GM21515 (cell line): ENCODE measurements around the gene COMMD6.
A peak's percentile ranks its signal among the peaks of the same experiment; 100 is the strongest.
"Not testable (repeated sequence)": the region's sequence is repeated elsewhere in the genome, so short reads cannot be mapped to it uniquely, and the experiment has no call there.

Experiments
- ATAC-seq: cut with Tn5 transposase; IDR thresholded peaks from one replicate; pipeline ENCODE4 v1.9.1; 2021; ENCODE audit not compliant: unreplicated experiment

COMMD6 gene

DNA sequence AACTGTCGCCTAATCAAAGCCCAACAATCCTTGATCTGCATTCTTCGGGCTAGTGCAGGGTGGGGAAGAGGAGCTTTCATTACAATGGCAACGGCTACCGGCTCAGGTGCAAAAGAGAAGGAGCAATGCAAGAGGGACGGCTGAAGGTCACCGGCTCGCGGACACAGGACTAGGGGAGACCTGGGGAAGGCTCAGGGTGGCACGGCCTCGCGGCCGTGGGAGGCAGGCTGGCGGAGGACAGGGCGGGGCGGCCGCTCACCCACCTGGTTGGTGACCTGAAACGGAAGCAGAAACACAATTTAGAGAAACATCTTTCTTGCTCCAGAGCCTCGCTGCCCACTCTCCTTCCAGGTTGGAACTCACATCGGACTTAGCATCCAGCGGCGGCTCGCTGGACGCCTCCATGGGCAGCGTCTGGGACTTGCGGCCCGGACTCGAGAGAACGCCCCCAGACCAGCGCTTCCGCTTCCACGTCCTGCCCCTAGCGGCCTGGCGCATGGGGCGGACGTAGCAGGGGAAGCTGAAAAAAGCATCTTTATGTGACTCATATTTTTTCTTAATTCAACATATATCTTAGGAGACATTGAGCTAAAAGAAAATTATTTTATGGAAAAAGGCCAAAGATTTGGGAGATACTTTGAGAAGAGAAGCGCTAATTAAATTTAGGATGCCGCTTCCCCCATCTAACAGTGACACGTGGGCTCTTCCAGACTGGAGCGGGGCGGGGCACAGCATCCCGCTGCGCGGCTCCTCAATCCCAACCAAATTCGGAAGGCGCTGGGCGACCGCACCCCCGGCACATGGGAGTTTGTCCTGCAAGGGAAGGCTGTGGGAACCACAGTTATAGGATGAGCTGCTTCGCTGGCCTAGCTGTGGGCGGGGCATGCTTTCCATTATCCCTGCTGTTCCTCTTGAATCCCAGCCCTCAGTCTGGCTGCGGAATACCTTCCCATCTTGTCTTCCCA is at the start of gene COMMD6:
Gene COMMD6, minus strand, starts transcription at position 441 of the 965 bp plus-strand sequence. Its CDS starts 36 bp downstream, at position 405.
- peak; percentile 97 for ATAC-seq

DNA sequence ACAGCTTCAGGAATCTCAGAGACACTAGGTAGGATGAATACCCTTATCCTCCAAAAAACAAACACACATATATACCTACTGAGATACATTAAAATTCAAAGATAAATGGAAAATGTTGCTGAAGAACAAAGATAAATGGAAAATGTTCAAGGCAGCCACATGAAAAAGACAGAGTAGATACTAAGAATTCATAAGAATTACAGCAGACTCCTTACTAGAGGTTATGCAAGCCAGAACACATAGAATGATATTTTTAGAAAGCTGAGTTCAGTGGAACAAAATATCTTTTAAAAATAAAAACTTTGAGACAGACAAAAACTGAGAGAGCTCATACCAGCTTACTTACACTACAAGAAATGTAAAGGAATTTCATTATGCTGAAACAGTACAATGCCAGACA is 47.5 kb upstream of the COMMD6 start:
- no peak for ATAC-seq

DNA sequence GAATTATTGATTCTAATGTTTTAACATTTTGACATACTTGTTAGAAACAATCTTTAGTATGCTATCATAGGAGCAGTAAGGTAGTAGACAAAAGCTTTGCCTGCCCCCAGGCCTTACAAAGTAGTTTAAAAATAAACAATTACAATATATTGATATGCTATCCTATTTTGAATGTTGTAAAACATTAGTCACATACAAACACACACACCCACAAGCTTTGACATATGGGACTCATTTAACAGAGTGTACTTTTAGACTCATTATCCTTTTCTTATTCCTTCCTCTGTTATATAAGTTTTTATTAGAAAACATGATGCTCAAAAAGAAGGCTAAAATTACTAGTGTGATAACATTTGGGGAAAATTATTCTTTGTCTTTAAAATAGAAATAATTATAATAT is 45.5 kb upstream of the COMMD6 start:
- ATAC-seq: no peak

DNA sequence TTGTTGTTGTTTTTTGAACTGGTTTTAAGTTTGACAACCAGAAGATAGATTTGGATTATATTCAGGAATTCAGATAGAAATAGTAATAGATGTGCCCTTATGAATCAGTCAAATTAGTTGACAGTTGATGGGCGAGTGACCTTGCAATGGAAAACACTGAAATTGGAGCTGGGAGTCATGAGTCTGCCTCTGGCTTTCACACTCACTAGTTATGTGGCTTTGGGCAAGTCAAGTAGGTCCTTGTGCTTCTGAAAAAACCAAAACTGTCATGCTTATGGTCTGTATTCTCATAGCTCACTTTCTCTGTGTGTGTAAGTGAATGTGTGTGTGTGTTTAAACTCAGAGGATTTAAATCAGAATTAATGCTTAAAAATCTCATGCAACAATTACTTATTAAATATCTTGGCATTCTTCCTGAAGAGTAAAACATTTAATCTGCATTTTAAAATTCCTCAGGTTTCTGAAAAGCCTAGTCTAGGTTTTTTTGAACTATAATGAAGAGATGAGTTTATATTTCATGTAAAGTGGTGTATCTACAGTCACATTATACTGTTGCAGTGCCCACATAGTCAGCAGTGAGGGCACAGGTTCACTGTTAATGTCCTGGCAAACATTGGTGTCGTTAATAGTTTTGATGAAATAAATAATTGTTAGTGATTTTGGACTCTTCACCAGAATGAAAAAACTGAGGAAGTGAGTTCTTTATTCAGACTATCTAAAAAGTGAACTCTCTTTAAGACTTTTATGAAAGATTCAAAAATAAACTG is 44.4 kb upstream of the COMMD6 start:
- ATAC-seq: no peak

DNA sequence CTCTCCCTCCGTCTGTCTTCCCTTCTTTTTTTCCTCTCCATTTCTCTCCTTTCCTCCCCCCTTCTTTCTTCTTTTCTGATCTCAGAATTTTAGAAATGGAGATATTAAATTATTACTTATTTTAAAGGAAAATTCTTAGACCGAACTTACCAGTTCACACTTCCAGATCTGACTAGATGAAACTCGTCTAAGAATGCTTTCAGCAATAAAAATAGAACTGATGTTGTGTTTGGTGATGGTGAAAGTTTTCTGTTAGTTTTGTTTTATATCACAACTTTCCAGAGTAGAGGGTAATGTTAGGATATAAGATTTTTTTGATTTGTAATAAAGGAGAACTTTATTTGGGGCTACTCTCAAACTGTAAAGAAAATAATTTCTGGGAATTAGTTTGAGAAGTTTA is 41.9 kb upstream of the COMMD6 start:
- ATAC-seq: no peak

DNA sequence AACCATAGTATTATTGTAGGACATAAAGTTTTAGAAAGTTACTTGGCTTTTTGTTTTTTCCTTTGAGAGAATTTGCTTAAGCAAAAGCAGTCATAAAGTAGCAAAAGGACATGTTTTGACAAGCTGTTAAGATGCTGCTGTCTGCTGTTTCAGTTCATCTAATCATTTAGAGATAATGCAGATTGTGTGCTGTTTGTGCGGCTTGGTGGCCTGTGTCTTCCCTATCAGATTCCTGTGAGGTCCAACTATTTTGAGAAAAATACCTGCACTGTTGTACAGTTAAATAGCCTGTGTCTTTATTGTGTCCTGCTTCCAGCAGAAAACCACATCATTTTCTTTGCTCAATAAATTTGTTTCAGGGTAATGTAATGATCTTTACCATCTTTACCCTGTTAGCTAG is 31.9 kb upstream of the COMMD6 start:
- no peak for ATAC-seq

DNA sequence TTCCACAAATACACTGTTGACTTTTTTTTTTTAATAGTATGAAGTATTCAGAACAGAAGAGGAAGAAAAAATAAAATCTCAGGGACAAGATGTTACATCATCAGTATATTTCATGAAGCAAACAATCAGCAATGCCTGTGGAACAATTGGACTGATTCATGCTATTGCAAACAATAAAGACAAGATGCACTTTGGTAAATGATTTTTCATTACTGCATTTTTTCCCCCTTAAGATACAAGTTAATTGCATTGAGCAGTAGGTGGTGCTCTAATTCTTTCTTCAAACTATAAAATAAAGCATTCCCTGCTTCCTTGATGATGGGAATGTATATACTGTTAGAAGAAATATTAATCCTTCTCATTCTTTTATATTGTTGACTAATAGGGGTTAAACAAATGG is 29.0 kb upstream of the COMMD6 start:
- ATAC-seq: no peak

DNA sequence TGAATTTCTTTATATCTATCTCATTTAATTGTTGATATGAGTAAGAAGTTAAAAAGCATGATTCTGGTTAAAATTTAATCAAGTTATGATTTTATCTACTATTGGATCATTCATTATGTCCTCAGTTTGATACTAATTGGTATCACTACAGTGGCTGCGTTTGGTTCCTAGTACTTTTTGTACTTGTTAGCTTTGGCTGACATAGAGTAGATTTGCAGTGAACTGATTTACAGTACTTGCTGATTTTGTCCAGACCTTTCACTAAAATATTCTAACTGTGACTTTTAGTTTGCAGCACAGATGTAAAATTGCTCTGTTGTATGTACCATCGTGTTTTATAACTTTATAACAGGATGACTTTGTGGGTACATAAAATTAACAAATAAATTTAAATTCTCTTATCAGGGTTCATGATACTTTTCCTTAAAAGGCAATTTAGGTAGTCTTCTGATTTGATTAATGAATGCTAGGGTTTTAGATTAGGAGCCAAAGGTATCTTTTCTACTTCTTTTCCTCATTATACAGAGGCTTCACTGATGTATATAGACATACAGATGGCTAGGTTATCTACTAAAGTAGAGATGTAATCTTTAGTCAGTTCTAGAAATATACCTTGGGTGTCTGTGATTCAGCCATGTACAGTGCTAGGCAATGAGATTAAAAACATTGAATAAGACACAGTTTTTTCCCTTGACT is 20.7 kb upstream of the COMMD6 start:
- ATAC-seq: no peak

DNA sequence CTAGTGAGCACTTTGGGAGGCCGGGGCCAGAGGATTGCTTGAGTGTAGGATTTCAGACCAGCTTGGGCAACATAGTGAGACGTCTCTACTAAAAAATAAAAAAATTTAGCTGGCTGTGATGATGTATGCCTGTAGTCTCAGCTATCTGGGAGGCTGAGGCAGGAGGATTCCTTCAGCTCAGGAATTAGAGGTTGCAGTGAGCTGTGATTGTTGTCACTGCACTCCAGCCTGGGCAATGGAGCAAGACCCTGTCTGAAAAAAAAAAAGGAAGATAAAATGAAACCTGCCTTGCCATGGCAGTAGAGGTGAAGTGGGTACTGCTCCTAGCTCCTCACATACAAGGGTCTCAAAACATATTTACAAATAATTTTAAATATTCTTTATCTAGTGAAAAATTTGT is 19.3 kb upstream of the COMMD6 start:
- ATAC-seq: no peak

DNA sequence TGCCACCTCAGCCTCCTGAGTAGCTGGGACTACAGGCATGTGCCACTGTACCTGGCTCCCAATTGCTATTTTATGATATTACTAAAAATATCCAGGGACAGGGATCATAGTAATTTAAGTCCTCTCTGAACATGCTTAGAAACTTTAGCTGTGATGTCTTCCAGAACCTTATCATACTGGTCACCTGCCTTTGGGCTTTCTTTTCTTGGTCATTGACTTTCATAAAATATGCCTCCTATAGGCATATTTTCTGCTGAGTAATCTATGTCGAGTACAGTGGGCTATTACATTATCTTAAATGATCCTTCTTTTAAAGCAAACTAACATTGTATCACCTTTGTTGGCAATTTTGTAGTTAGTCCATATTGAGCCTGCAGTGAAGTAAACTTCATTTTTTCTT is 18.2 kb upstream of the COMMD6 start:
- ATAC-seq: no peak

DNA sequence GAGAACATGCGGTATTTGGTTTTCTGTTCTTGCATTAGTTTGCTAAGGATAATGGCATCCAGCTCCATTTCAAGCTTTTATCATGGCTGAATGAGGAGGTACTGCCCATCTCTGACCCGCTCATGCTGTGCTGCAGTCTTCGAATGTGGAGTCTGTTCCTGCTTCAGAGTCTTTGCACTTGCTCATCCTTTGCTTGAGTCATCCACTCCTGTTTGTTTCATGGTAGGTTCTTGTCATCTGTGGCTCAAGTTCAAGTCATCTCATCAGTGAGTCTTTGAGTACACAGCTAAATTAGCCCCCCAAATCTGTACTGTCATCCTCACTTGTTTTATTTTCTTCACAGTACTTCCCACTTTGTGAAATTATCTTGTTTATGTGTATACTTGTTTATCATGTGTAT is 17.3 kb upstream of the COMMD6 start:
- ATAC-seq: no peak

DNA sequence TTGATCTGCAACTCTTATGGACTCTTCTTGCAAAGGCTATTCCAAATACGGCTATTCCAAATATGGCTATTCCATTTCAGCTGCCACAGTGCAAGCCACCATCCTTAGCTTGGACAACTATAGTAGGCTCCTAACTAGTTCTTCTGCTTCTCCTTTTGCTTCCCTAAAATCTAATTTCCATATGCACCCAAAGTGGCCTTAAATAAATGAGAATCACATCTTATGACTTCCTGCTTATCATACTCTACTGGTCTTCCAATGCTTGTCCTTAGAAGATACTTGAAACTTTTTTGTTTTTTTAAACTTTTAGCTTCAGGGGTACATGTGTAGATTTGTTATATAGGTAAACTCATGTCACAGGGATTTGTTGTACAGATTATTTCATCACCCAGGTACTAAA is 16.8 kb upstream of the COMMD6 start:
- ATAC-seq: no peak

DNA sequence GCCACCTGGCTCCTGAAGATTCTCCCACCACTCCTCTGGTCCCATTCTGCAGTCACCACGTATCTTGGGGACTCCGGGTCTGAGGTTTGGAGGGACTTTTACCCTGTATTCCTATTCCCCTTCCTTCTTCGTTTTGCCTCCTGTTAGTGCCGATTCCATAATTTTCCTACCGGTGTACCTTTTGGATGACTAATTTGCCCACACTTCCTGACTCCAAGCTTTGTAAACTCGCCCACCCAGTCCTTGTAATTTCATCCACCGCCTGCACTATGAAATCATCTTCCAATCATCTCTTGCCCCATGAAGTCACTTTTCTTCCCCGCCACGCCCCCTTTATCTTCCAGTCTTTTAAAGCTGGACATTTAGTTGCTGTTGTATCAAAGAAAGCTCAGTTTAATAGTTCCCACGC is 12.5 kb upstream of the COMMD6 start:
- peak; percentile 15 for ATAC-seq

DNA sequence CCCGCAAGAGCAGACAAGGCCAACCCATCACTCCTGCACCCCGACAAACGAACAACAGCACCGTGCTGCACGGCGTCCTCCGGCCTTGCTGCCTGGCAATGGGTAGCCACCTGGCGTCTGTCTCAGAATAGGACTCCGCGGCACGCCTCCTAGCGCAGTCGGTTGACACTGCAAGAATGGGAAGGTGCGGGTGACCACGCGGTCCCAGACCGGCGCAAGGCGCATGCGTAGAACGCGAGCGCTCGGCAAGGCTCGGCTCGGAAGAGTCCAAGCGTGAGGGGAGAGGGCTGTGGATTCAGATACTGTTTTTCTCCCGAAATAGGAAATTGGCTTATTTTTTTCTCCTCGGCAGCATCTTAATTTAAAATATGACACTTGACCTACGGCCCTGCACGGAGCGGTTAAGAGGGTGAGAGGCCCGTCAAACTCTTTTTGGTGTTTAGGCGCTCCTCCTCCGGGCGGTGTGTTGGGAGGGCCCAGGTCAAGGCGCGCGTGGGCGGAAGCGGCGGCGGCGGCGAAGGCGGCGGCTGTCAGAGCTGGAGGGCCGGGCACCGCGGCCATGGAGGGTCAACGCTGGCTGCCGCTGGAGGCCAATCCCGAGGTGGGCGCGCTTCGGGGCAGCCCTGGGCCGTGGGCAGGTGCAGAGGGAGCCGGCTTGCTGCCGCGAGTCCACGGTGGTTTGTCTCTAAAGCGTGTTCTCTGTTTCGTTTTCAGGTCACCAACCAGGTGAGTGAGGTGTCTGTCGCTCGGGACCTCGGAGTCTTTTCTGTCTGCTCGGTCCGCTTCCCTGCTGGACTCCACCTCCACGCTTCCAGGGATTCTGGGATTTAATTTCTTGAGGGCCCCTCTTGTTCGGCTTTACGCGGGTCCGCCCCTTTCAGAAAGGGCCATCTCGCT is 11.9 kb upstream of the COMMD6 start, which contains the start of gene UCHL3:
Gene UCHL3, plus strand, starts transcription at position 530 of the 897 bp plus-strand sequence. Its CDS starts 30 bp downstream, at position 560.
- peak; percentile 97 for ATAC-seq

DNA sequence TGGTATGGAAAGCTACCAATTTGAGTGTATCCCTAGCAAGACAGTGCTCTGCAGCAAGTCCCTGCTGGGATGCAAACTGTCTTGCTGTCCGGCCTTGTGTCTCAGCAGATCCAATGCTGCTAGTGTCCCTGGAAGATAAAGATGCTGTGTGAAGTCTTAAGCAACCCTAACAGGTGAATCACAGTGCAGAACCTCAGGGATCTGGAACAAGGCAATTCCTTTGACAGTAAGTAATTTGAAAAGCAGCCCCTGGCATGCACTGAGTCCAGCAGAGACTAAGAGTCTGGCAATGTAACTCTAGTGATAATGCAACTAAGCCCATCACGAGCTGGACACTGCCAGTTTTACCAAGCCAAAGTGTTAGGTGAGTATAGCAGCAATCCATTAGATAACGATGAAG is 10.3 kb upstream of the COMMD6 start:
- no peak for ATAC-seq

DNA sequence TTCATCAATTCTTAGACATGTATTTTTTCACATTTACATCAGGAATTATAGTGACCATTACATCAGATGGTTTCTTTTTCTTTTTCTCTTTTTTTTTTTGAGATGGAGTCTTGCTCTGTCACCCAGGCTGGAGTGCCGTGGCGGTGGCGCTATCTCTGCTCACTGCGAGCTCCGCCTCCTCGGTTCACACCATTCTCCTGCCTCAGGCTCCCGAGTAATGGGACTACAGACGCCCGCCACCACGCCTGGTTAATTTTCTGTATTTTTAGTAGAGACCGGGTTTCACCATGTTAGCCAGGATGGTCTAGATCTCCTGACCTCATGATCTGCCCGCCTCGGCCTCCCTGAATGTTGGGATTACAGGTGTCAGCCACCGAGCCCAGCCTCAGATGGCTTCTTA is 7.7 kb upstream of the COMMD6 start:
- ATAC-seq: not testable (repeated sequence)

DNA sequence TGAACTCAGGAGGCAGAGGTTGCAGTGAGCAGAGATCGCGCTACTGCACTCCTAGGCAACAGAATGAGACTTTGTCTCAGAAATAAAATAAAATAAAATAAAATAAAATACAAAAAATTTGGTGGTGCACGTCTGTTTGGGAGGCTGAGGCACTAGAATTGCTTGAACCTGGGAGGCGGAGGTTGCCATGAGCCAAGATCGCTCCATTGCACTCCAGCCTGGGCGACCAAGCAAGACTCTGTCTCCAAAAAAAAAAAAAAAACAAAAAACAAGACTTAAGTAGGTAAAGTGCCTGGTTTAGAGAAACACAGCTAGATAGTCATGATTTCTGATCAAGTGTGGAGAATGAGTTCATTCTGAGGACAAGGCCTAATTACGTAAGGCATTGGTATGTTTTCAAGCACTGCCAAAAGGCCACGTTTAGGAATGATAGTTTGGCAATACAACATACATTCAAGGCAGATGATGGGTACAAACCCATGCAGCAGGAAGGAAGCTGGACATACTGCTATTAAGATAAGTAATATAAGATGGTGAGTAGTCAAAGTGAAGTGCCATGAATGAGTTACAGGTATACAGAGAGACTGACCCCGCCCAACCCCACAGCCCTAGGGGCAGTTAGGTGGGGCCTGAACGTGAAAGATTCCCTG is 7.2 kb upstream of the COMMD6 start:
- ATAC-seq: no peak

DNA sequence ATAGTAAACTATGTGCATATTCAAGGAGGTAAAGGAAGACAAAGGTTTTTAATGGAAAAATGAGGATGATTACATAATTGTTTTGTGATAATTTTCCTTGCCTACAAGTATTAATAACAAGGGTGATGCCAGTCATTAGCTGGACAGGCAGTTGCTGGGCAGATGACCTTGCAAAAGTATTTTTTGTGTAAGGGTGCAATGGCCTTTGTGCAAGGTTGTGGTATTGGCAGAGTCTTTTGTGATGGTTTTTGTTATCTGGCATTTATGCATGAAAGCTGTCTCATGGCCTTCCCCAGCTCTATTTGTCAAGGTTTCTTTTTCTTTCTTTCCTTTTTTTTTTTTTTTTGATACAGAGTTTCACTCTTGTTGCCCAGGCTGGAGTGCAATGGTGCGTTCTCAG is 4.3 kb upstream of the COMMD6 start:
- no peak for ATAC-seq

DNA sequence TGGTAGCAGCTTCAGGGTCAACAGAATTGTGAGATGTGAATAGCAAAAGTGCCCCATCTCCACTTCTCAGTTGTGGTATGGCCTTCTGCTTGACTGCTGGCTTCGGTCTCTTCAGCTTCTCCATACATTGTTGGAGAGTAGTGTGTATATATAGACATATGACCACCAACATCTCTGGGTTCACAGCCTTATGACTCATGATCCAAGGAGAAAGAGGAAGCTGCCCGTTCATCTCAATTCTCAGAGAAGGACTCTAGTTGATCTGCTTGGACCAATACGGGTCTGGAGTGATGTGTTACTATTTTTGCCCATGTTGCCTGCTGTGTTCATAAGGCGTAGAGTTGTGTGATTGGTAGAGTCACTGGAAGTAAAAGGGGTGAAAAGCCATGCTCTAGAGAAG is 3.6 kb upstream of the COMMD6 start:
- ATAC-seq: no peak

DNA sequence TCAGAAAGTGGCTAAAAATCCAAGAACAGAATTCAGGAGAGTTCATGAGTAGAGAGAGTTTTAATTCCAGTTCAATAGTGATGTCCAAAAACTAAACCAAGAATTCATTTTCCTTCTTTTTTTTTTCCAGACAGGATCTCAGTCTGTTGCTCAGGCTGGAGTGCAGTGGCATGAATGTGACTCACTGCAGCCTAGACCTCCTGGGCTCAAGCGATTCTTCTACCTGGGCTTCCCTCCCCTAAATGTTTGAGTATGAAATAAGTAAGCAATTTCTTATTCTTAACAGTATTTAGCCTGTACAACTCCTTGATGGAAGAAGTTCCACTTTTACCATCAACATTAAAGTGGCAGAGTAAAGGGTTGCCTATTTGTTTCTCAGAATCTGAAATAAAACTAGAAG is 3.8 kb downstream of the COMMD6 start:
- ATAC-seq: no peak
